Neuronal stem cell (in vitro differentiated cells): Measurements from ENCODE around the gene CCDC138.

Source experiments
- DNase-seq: peaks from one replicate; pipeline ENCODE4 v3.0.0-alpha.2; 2013; ENCODE audit warnings: low spot score
- H2AFZ ChIP-seq: one replicate; pipeline ENCODE4 v1.6.1; 2013; ENCODE audit warnings: mild to moderate bottlenecking, low read length, inconsistent platforms
- H2AK5ac ChIP-seq: 2 replicates; pipeline ENCODE4 v1.6.1; 2013; ENCODE audit warnings: low read depth, mild to moderate bottlenecking, inconsistent platforms, low read length, moderate library complexity, mixed read lengths
- H2BK120ac ChIP-seq: 2 replicates; pipeline ENCODE4 v1.6.1; 2013; ENCODE audit warnings: low read depth, mild to moderate bottlenecking, inconsistent platforms, low read length, moderate library complexity, mixed read lengths
- H2BK12ac ChIP-seq: one replicate; pipeline ENCODE4 v1.6.1; 2013; ENCODE audit warnings: low read length, inconsistent platforms
- H2BK15ac ChIP-seq: 2 replicates; pipeline ENCODE4 v1.6.1; 2013; ENCODE audit warnings: mild to moderate bottlenecking, low read length, inconsistent platforms, mixed read lengths
- H2BK5ac ChIP-seq: one replicate; pipeline ENCODE4 v1.6.1; 2013; ENCODE audit warnings: inconsistent platforms, mild to moderate bottlenecking, low read length, moderate library complexity
- H3K14ac ChIP-seq: one replicate; pipeline ENCODE4 v1.6.1; 2013; ENCODE audit warnings: low read length, inconsistent platforms
- H3K18ac ChIP-seq: 2 replicates; pipeline ENCODE4 v1.6.1; 2013; ENCODE audit warnings: low read length, inconsistent platforms
- H3K23ac ChIP-seq: 2 replicates; pipeline ENCODE4 v1.6.1; 2013; ENCODE audit warnings: low read depth, mild to moderate bottlenecking, mixed read lengths, low read length, inconsistent platforms; ENCODE audit not compliant: poor library complexity
- H3K27ac ChIP-seq: replicated peaks from 3 replicates; pipeline ENCODE4 v1.5.1; 2013; ENCODE audit warnings: low read length, inconsistent platforms
- H3K27me3 ChIP-seq, 3 experiments: 2 replicates each; pipeline ENCODE4 v1.6.1; 2013; ENCODE audit warnings: low read length in 3 of 3, mild to moderate bottlenecking in 2 of 3, inconsistent platforms in 1 of 3, low read depth in 1 of 3, mixed read lengths in 1 of 3, moderate library complexity in 1 of 3; ENCODE audit not compliant: control insufficient read depth in 3 of 3, insufficient read depth in 3 of 3
- H3K36me3 ChIP-seq, 2 donors: replicated peaks in 1 of 2; 2 replicates each; pipeline ENCODE4 v1.6.1; 2013; ENCODE audit warnings: low read length in 2 of 2; ENCODE audit not compliant: control insufficient read depth in 2 of 2, insufficient read depth in 2 of 2
- H3K4ac ChIP-seq: 2 replicates; pipeline ENCODE4 v1.6.1; 2013; ENCODE audit warnings: inconsistent platforms, mild to moderate bottlenecking, low read length, moderate library complexity
- H3K4me1 ChIP-seq, 2 donors: 1 replicate in 1 of 2; 2 replicates in 1 of 2; pipeline ENCODE4 v1.6.1; 2013; ENCODE audit warnings: low read length in 2 of 2, low read depth in 1 of 2; ENCODE audit not compliant: control insufficient read depth in 2 of 2, insufficient read depth in 1 of 2
- H3K4me2 ChIP-seq: one replicate; pipeline ENCODE4 v1.6.1; 2013; ENCODE audit warnings: mild to moderate bottlenecking, low read length, inconsistent platforms; ENCODE audit not compliant: insufficient read depth, poor library complexity, severe bottlenecking
- H3K4me3 ChIP-seq, 2 donors: 2 replicates each; pipeline ENCODE4 v1.5.1; 2013; ENCODE audit warnings: low read length in 2 of 2, mild to moderate bottlenecking in 2 of 2, inconsistent platforms in 1 of 2, moderate library complexity in 1 of 2
- H3K79me1 ChIP-seq: one replicate; pipeline ENCODE4 v1.6.1; 2013; ENCODE audit warnings: low read depth, mild to moderate bottlenecking, inconsistent platforms, low read length, moderate library complexity
- H3K9ac ChIP-seq: one replicate; pipeline ENCODE4 v1.6.1; 2013; ENCODE audit warnings: mild to moderate bottlenecking, low read depth, low read length, inconsistent platforms; ENCODE audit not compliant: poor library complexity
- H3K9me3 ChIP-seq, 2 donors: replicated peaks in 1 of 2; 2 replicates each; pipeline versions ENCODE3 to v1.6.1; 2013; ENCODE audit warnings: low read length in 2 of 2, mild to moderate bottlenecking in 2 of 2, inconsistent platforms in 1 of 2, low read depth in 1 of 2, mixed read lengths in 1 of 2, moderate library complexity in 1 of 2; ENCODE audit not compliant: control insufficient read depth in 2 of 2, insufficient read depth in 1 of 2
- H4K8ac ChIP-seq: one replicate; pipeline ENCODE4 v1.6.1; 2013; ENCODE audit warnings: low read depth, mild to moderate bottlenecking, inconsistent platforms, low read length, moderate library complexity
- H4K91ac ChIP-seq: one replicate; pipeline ENCODE4 v1.6.1; 2013; ENCODE audit warnings: low read length, low read depth, mild to moderate bottlenecking, inconsistent platforms; ENCODE audit not compliant: poor library complexity
- WGBS, 2 donors: extraction: QIAGEN DNeasy Blood & Tissue Kit; methylation state at CpG; one replicate each; pipeline ENCODE4 v1.1.7; 2013; ENCODE audit warnings: missing lambda C conversion rate in 2 of 2, mixed read lengths in 1 of 2; ENCODE audit not compliant: insufficient read length in 2 of 2, insufficient replicate concordance in 1 of 2; ENCODE audit errors: extremely low coverage in 2 of 2; 5-methylcytosine and 5-hydroxymethylcytosine counted together

The CCDC138 gene

DNA sequence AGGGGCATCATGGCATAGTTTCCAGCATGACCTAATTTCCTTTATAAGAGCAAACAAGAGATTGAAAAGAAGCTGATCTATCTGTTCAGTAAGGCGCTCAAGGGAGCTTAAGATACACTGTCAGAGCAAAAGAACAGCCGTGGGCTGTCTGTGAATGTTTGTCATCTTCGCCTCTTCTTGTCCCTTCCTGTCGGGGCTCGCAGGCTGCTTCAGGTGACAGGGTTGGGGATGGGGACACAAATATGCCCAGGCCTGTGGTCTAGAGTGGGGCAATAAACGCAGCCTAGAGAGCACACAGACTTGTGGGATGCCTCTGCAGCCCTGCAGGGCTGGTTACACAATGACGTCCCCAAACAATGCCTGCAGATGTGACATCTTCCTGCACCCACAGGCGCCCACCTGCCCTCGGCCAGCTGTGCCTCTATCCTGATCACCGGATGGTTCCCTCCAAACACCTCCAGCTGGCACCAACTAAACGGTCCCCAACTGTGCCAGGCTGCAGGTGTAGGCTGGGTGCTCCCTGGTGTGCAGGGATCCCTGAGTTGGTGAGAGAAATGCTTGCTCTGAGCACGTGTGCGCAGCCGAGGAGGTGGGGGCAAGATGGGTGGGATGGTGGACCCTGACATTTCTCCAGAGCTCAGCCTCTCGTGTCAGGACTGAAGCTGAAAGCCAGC is 129.7 kb downstream of the CCDC138 start:
- no peak overlapping the region for H2BK120ac ChIP-seq
- no peak overlapping the region for H2BK15ac ChIP-seq
- no peak overlapping the region for H3K4me2 ChIP-seq
- DNase-seq = no peak
- H3K23ac ChIP-seq = no peak overlapping the region
- H2BK12ac ChIP-seq = peak overlapping the region; percentile 36
- peaks cover 4 to 29% of the 10 kb centered on the region in 2 donors for H3K4me1 ChIP-seq
- no peak overlapping the region for H3K9ac ChIP-seq
- no peak overlapping the region for H2BK5ac ChIP-seq
- no peaks in the 10 kb centered on the region for H3K36me3 ChIP-seq
- peaks cover 0 to 19% (median 0%) of the 10 kb centered on the region in 3 experiments for H3K27me3 ChIP-seq
- no peak overlapping the region for H3K4ac ChIP-seq
- H4K8ac ChIP-seq = no peak overlapping the region
- WGBS, 2 donors = no CpG with 5 or more reads among the region's 15 CpGs
- H3K79me1 ChIP-seq = no peaks in the 10 kb centered on the region
- no peak overlapping the region for H3K27ac ChIP-seq
- H3K14ac ChIP-seq = peak overlapping the region; percentile 39
- no peak overlapping the region for H3K4me3 ChIP-seq
- H2AK5ac ChIP-seq = peak overlapping the region; percentile 36
- no peak overlapping the region for H2AFZ ChIP-seq
- H3K9me3 ChIP-seq = no peaks in the 10 kb centered on the region
- H4K91ac ChIP-seq = no peak overlapping the region
- H3K18ac ChIP-seq = peak overlapping the region; percentile 90

DNA sequence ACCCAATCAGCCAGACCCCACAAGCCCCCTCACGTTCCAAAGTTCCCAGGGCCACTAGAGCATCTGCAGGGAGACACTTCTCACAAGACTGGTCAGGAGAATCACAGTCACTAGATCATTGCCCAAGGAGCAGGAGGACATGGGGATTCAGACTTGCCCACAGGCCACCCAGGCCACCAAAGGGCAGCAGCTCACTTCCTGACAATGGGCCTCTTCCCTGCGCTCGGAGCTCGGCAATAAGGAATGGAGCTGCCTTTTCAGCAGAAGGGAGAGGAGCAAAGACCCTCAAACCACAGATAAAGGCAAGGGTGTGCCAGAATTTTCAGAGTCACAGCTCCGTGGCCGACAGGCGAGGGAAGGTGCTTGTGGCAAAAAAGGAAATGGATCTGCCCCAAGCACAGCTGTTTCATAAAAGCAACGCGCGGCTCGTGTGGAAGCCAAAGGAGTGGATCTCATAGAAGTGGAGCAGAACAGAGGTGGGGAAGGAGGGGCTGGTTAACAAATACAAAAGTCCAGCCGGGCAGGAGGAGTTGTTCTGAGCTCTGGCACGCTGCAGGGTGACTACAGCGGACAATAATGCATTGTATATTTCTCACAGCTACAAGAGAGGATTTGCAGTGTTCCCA is 130.3 kb downstream of the CCDC138 start:
- H3K4ac ChIP-seq = no peak overlapping the region
- H3K14ac ChIP-seq = peak overlapping the region; percentile 39
- H2BK120ac ChIP-seq = no peak overlapping the region
- H3K27me3 ChIP-seq = peaks cover 0 to 25% (median 0%) of the 10 kb centered on the region in 3 experiments
- peak overlapping the region; percentile 90 for H3K18ac ChIP-seq
- no peak overlapping the region for H2BK12ac ChIP-seq
- no peak overlapping the region for H2BK5ac ChIP-seq
- peak overlapping the region; percentile 52 for H2AFZ ChIP-seq
- H2BK15ac ChIP-seq = no peak overlapping the region
- no peaks in the 10 kb centered on the region for H3K36me3 ChIP-seq
- no peak overlapping the region for H3K4me3 ChIP-seq
- H4K8ac ChIP-seq = peak overlapping the region; percentile 44
- WGBS, 2 donors = no CpG with 5 or more reads among the region's 14 CpGs
- peaks cover 4 to 29% of the 10 kb centered on the region in 2 donors for H3K4me1 ChIP-seq
- H3K4me2 ChIP-seq = peak overlapping the region; percentile 40
- no peaks in the 10 kb centered on the region for H3K9me3 ChIP-seq
- no peak overlapping the region for H3K23ac ChIP-seq
- peak overlapping the region; percentile 36 for H2AK5ac ChIP-seq
- H3K27ac ChIP-seq = no peak overlapping the region
- H3K9ac ChIP-seq = no peak overlapping the region
- H3K79me1 ChIP-seq = no peaks in the 10 kb centered on the region
- no peak for DNase-seq
- H4K91ac ChIP-seq = no peak overlapping the region

DNA sequence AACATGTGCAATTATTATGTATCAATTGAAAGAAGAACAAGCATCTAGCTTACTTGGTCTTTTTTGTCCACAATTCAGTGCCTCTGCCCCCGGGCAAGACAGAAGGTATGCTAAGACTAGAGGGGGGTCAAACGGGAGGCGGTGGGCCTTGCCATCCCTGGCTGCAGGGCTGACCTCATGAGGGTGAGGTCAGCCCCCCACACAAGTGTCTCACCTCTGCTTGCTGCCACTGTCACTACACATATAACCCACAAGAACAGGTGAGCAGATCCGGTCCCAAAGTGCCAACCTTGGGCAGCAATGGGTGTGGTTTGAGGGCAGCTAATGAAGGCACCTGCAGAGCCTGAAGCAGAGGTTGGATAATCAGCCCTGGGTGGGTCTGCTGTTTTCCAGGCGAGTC is 131.0 kb downstream of the CCDC138 start:
- Histone ChIP-seq H2BK120ac (no peak overlapping the region), H4K8ac (no peak overlapping the region), H2BK5ac (no peak overlapping the region), H3K27me3 (peaks cover 0 to 31% (median 0%) of the 10 kb centered on the region in 3 experiments), H3K4me2 (no peak overlapping the region), H3K36me3 (no peaks in the 10 kb centered on the region), H3K27ac (no peak overlapping the region), H2AFZ (no peak overlapping the region), H3K9ac (no peak overlapping the region), H3K23ac (no peak overlapping the region), H2AK5ac (no peak overlapping the region), H3K79me1 (no peaks in the 10 kb centered on the region), H2BK15ac (no peak overlapping the region), H3K9me3 (no peaks in the 10 kb centered on the region), H4K91ac (no peak overlapping the region), H3K18ac (peak overlapping the region; percentile 62), H2BK12ac (no peak overlapping the region), H3K14ac (no peak overlapping the region), H3K4me1 (peaks cover 4 to 29% of the 10 kb centered on the region in 2 donors), H3K4ac (no peak overlapping the region), H3K4me3 (no peak overlapping the region)
- no peak for DNase-seq
- WGBS, 2 donors = no CpG with 5 or more reads among the region's 5 CpGs

DNA sequence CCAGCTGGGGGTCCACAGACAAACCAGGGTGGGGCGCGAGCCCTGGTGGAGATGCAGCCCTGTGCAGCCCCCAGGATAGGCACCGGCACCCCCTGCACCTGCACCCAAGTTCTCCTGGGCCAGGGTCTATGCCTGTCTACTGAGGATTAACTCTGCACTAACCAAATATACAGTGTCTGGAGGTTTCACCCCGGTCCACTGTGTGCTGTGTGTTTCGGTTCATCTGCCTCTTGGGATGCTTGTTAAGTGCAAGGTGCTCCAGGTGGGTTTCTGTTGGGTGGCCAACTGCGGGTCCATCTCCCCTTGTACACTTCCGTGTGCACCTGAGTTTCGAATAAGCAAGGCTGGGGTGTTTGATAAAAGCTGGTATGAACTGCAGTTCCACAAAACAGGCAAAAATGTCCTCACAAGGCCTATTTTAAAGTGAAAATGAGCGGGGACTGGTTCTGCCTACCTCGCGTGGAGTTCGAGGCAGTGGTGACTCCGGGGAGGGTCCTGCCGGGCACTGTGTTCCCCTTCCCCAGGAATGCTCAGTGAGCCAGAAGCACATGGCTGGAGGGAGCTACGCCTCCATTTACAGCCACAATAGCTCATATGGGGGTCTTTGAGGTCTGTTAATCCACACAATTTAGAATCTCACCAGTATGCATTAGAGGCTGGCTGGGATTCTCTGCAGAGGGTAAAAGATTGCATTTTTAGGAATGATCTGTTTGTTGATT is 131.7 kb downstream of the CCDC138 start:
- H3K79me1 ChIP-seq = no peaks in the 10 kb centered on the region
- H3K36me3 ChIP-seq = no peaks in the 10 kb centered on the region
- WGBS, 2 donors = no CpG with 5 or more reads among the region's 15 CpGs
- peaks cover 0 to 39% (median 0%) of the 10 kb centered on the region in 3 experiments for H3K27me3 ChIP-seq
- H2AK5ac ChIP-seq = peak overlapping the region; percentile 65
- peaks cover 4 to 31% of the 10 kb centered on the region in 2 donors for H3K4me1 ChIP-seq
- H2BK15ac ChIP-seq = no peak overlapping the region
- H2BK12ac ChIP-seq = peak overlapping the region; percentile 59
- H2BK120ac ChIP-seq = no peak overlapping the region
- H3K18ac ChIP-seq = peak overlapping the region; percentile 83
- no peak overlapping the region for H3K4ac ChIP-seq
- H3K27ac ChIP-seq = no peak overlapping the region
- no peak overlapping the region for H3K9ac ChIP-seq
- no peak overlapping the region for H3K23ac ChIP-seq
- no peak overlapping the region for H4K91ac ChIP-seq
- no peaks in the 10 kb centered on the region for H3K9me3 ChIP-seq
- DNase-seq = no peak
- H2AFZ ChIP-seq = no peak overlapping the region
- no peak overlapping the region for H3K4me2 ChIP-seq
- no peak overlapping the region for H4K8ac ChIP-seq
- H2BK5ac ChIP-seq = no peak overlapping the region
- H3K4me3 ChIP-seq = no peak overlapping the region
- no peak overlapping the region for H3K14ac ChIP-seq
